ENCODE measurements around the gene LAMTOR1.
"Not testable (repeated sequence)": the region's sequence is repeated elsewhere in the genome, so short reads cannot be mapped to it uniquely, and the experiment has no call there.

LAMTOR1 gene

GRCh38 chr11:72140661-72141060, 37.6 kb upstream of the LAMTOR1 start:
- H3K4me3 ChIP-seq (ENCODE audit: low read depth, low read length): no peak overlapping the region
- in situ Hi-C loops (cut with HindIII; ENCODE audit: low sequenced_read_pairs): no loop called here
- TF ChIP-seq CTCF (IDR thresholded peaks at IDR 0.05; ENCODE audit: low read depth, low read length, missing control alignments): no peak
- no peak for DNase-seq (ENCODE audit: low read depth)

GRCh38 chr11:72139500-72139899, 36.4 kb upstream of the LAMTOR1 start:
- DNase-seq (ENCODE audit: low read depth): no peak
- H3K4me3 ChIP-seq (ENCODE audit: low read depth, low read length): no peak overlapping the region
- in situ Hi-C loops (cut with HindIII; ENCODE audit: low sequenced_read_pairs): no loop called here
- TF ChIP-seq CTCF (IDR thresholded peaks at IDR 0.05; ENCODE audit: low read depth, low read length, missing control alignments): no peak

GRCh38 chr11:72138821-72139390, 35.8 kb upstream of the LAMTOR1 start:
- no peak for TF ChIP-seq CTCF (IDR thresholded peaks at IDR 0.05; ENCODE audit: low read depth, low read length, missing control alignments)
- in situ Hi-C loops (cut with HindIII; ENCODE audit: low sequenced_read_pairs): no loop called here
- no peak overlapping the region for H3K4me3 ChIP-seq (ENCODE audit: low read depth, low read length)
- DNase-seq (ENCODE audit: low read depth): no peak

DNA sequence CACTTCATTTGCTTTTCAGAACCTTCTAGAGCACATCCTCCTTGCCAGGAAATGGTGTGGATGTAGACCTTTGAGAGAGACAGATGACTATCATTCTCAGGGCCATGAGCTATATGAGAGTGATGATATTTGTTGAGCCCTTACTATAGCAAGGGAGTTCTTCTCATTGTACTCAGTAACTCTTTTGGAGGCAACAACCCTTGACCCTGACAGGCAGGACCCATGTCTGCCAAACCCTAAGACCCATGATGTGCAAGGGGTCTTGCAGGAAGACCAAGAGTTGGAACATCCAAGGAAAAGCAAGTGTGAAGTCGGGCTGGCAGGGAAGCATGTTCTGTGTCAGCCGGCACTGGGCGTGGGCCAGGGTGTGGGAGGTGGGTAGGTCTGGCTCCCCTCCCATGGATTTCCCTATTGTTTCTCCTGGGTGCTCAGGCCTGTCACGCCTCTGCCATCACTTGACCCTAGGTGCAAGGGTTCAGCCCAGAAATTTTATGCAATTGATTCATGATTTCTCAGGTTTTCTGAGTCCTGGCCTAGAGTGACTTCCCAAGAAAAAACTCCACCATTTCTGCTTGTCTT, 33.7 kb upstream of the LAMTOR1 start:
- in situ Hi-C loops (cut with HindIII; ENCODE audit: low sequenced_read_pairs): no loop called here
- no peak for DNase-seq (ENCODE audit: low read depth)
- no peak for TF ChIP-seq CTCF (IDR thresholded peaks at IDR 0.05; ENCODE audit: low read depth, low read length, missing control alignments)
- H3K4me3 ChIP-seq (ENCODE audit: low read depth, low read length): no peak overlapping the region

- TF ChIP-seq CTCF (IDR thresholded peaks at IDR 0.05; ENCODE audit: low read depth, low read length, missing control alignments): no peak
- no peak overlapping the region for H3K4me3 ChIP-seq (ENCODE audit: low read depth, low read length)
- no peak for DNase-seq (ENCODE audit: low read depth)
- in situ Hi-C loops (cut with HindIII; ENCODE audit: low sequenced_read_pairs): no loop called here
Observed at GRCh38 chr11:72135891-72136683, 33.0 kb upstream of the LAMTOR1 start.

DNA sequence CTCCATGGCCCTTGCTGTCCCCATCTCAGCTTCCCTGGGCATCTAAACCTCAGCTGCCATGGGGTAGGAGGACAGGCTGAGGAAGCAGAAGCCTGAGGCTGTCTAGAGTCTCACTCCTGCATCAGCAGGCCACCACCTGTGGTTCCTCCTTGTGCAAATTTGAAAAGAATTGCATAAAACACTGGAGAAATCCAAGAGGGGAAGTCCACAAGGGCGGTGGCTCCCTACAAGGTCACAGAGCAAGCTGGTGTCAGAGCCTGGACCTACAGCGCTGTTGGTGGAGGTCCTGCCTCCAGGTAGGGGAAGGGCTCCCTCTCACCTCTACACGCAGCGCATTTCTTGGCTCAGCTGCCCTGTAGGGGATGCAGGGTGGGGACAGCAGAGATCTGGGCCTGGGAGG, 32.4 kb upstream of the LAMTOR1 start, which contains the start of gene FOLR3:
FOLR3 (plus strand) TSS at position 253 of the 400 bp plus-strand sequence. CDS start 228 bp downstream, outside the sequence.
- in situ Hi-C loops (cut with HindIII; ENCODE audit: low sequenced_read_pairs); H3K4me3 ChIP-seq (ENCODE audit: low read depth, low read length); DNase-seq (ENCODE audit: low read depth): not testable (repeated sequence)

DNA sequence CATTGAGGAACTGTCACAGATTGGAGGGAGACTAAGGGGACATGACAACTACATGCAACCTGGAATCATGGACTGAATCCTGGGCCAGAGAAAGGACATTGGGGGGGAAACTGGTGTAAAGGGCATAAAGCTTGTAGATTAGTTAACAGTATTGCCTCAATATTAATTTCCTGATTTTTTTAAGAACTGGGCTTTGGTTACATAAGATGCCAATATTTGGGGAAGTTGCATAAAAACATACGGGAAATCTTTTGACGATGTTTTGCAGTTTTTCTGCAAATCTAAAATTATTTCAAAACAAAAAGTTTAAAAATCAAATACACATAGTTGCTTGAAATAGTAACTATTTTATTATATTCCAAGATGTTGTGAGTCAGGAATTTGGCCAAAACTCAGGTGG, 29.5 kb upstream of the LAMTOR1 start:
- in situ Hi-C loops (cut with HindIII; ENCODE audit: low sequenced_read_pairs): no loop called here
- TF ChIP-seq CTCF (IDR thresholded peaks at IDR 0.05; ENCODE audit: low read depth, low read length, missing control alignments): no peak
- DNase-seq (ENCODE audit: low read depth): no peak
- no peak overlapping the region for H3K4me3 ChIP-seq (ENCODE audit: low read depth, low read length)
